ENCODE results near the gene ERGIC2. TPM values are rescaled to one million over a fixed set of nuclear protein-coding genes. Genes with fewer than 3 reads are reported as not detected.

Gene ERGIC2
- total RNA-seq, 2 experiments from 2014 or later: 91.8 to 101 TPM

DNA sequence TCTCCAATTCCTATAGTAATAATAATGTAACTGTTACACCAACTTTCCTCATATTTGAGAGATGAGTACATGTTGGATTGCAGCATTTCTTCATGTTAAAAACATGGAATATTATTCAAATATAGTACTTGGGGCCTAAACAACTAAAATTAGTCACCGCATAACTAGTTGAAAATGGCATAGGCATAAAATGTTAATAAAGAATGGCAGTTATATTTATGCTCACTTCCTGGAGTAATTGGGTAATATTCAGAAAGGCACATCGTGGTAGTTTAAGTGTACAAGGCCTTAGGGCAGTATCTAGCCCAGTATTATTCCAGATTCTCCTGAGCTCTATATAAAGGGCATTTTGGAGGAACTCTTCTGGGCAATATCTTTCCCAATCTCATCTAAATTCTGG is 46.0 kb downstream of the ERGIC2 start:
- ATAC-seq: no peak
- H3K4me1 Mint-ChIP-seq (ENCODE audit: low read depth): no peaks in the 10 kb centered on the region
- ChIA-PET CTCF (interaction anchor here (1.8 to 2.3 kb wide), 2 partner anchors 17 to 261 kb away, joined by 4 to 8 read pairs; no protein-coding TSS in a partner anchor), POLR2A (no interaction called here)
- no peak overlapping the region for H3K27ac Mint-ChIP-seq
- no peaks in the 10 kb centered on the region for H3K27me3 Mint-ChIP-seq
- intact Hi-C loops (cut with micrococcal nuclease): no loop called here
- H3K9me3 Mint-ChIP-seq: no peaks in the 10 kb centered on the region
- no peak for DNase-seq
- no peak overlapping the region for H3K4me3 Mint-ChIP-seq
- TF ChIP-seq, protein P1, sequence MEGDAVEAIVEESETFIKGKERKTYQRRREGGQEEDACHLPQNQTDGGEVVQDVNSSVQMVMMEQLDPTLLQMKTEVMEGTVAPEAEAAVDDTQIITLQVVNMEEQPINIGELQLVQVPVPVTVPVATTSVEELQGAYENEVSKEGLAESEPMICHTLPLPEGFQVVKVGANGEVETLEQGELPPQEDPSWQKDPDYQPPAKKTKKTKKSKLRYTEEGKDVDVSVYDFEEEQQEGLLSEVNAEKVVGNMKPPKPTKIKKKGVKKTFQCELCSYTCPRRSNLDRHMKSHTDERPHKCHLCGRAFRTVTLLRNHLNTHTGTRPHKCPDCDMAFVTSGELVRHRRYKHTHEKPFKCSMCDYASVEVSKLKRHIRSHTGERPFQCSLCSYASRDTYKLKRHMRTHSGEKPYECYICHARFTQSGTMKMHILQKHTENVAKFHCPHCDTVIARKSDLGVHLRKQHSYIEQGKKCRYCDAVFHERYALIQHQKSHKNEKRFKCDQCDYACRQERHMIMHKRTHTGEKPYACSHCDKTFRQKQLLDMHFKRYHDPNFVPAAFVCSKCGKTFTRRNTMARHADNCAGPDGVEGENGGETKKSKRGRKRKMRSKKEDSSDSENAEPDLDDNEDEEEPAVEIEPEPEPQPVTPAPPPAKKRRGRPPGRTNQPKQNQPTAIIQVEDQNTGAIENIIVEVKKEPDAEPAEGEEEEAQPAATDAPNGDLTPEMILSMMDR (IDR thresholded peaks at IDR 0.05): no peak
- peaks cover 8% of the 10 kb centered on the region for H3K36me3 Mint-ChIP-seq (ENCODE audit: low read depth)

DNA sequence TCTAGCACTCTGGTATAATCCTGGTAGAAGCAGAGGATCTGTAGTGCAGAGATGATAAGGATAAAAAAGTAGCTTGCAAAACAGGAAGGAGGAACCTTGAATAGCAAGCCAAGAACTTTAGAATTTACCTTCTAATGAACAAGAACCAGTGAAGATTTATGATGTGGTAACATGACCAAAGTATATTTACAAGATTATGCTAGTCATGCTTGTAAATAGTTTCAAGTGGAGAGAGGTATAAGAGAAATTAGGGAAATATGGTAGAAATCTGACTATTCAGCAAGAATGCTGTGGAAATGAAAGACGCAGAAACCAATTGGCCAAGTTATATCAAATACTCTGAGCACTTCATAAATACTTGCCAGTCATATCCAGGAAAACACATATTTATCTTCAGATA is 47.8 kb downstream of the ERGIC2 start:
- Mint-ChIP-seq H3K9me3 (no peaks in the 10 kb centered on the region), H3K4me1 (ENCODE audit: low read depth) (no peaks in the 10 kb centered on the region), H3K36me3 (ENCODE audit: low read depth) (peaks cover 8% of the 10 kb centered on the region), H3K27me3 (no peaks in the 10 kb centered on the region), H3K4me3 (no peak overlapping the region), H3K27ac (no peak overlapping the region)
- ChIA-PET POLR2A (interaction anchor here (0.6 kb wide), 1 partner anchor 240 kb away, joined by 3 read pairs; no protein-coding TSS in a partner anchor), CTCF (interaction anchor here (1.6 kb wide), 1 partner anchor 12 kb away, joined by 4 read pairs; no protein-coding TSS in a partner anchor)
- intact Hi-C loops (cut with micrococcal nuclease): no loop called here
- DNase-seq: no peak
- no peak for ATAC-seq
- TF ChIP-seq, protein P1 (IDR thresholded peaks at IDR 0.05): no peak

DNA sequence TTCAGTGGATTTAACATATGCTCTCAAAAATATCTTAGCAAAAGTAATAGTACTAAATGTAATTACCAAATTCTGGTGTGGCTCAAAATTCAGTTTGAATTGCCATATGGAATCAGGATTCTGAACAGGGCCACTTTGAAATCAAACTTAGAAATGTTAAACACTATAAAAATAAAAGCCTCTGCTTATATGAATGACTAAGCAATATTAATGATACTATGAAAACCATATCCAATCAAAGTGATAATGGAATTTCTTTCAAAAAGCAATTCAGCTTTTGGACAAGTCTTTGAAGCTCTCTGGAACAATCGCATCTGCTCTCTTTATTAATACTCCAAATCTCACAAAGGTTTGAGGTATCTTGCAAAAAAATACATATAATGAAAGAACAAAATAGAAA is 51.6 kb downstream of the ERGIC2 start:
- H3K27ac Mint-ChIP-seq: no peak overlapping the region
- no peaks in the 10 kb centered on the region for H3K9me3 Mint-ChIP-seq
- DNase-seq (no peak), ATAC-seq (no peak)
- no peaks in the 10 kb centered on the region for H3K27me3 Mint-ChIP-seq
- TF ChIP-seq, protein P1 (IDR thresholded peaks at IDR 0.05): no peak
- POLR2A ChIA-PET: no interaction called here
- intact Hi-C loops (cut with micrococcal nuclease): no loop called here
- CTCF ChIA-PET: interaction anchor here (1.3 kb wide), 2 partner anchors 8 to 12 kb away, joined by 4 to 6 read pairs; no protein-coding TSS in a partner anchor
- no peak overlapping the region for H3K4me3 Mint-ChIP-seq
- no peaks in the 10 kb centered on the region for H3K4me1 Mint-ChIP-seq (ENCODE audit: low read depth)
- peaks cover 23% of the 10 kb centered on the region for H3K36me3 Mint-ChIP-seq (ENCODE audit: low read depth)

DNA sequence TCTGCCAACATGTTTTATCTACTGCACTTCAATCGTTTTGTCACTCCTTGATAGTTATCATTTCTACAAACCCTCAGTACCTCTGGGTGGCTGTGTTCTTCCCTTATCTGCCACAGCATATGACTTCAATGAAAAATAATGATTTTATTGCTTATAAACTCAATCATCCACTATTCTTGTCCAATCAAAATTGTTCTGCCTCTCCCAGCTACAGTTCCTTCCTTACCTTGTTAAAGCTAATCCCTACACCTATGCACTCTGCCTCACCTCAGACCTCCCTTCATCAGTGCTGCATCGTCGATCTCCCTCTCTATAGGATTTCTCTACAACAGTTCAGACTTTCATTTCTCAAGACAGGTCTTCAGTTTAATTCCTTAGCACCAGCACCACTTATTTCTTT is 58.8 kb downstream of the ERGIC2 start:
- Mint-ChIP-seq H3K4me3 (no peak overlapping the region), H3K4me1 (ENCODE audit: low read depth) (peaks cover 10% of the 10 kb centered on the region), H3K9me3 (no peaks in the 10 kb centered on the region), H3K27me3 (no peaks in the 10 kb centered on the region), H3K36me3 (ENCODE audit: low read depth) (peaks cover 32% of the 10 kb centered on the region), H3K27ac (no peak overlapping the region)
- CTCF ChIA-PET: interaction anchor here (1.9 kb wide), 1 partner anchor 234 kb away, joined by 9 read pairs; no protein-coding TSS in a partner anchor
- TF ChIP-seq, protein P1 (IDR thresholded peaks at IDR 0.05): no peak
- DNase-seq (no peak), ATAC-seq (no peak)
- POLR2A ChIA-PET: interaction anchor here (1.1 kb wide), 1 partner anchor 16 kb away, joined by 3 read pairs; no protein-coding TSS in a partner anchor
- intact Hi-C loops (cut with micrococcal nuclease): no loop called here

DNA sequence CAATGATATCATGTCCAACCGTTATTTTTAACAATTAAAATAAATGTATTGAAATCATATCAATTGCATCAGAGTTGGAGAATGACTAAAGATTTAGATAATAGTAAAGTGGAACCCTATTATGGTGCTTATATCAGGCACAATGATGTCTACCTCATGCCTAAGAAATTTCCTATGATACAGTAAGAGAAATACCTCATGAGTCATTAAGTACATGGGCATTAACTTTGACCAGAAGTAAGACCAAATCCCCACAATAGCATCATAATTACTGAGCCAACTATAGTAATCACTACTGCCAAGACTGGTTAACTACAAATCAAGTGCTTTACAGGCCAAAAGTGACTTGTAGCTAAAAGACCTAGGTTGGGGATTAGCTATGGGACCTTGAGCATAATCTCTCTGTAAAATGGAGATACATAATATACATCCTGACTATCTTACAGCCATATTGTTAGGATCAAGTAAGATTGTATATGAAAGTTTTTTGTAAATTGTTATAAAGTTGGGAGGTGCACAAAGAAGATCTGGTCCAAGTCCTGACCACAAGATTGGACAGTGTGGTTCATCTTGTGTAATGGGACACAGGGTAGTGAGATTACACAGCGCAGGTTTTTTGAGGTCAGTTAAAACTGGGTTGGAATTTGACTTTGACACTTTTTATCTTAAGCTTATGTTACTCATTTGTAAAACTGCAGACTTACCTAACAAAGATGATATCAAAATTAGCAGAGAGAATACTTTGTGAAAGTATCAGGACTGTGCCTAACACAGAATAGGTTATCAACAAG is 60.5 kb downstream of the ERGIC2 start:
- no peak for DNase-seq
- ChIA-PET CTCF (interaction anchor here (1.4 to 1.9 kb wide), 3 partner anchors 12 to 233 kb away, joined by 4 to 9 read pairs (median 4); no protein-coding TSS in a partner anchor), POLR2A (no interaction called here)
- peaks cover 23% of the 10 kb centered on the region for H3K36me3 Mint-ChIP-seq (ENCODE audit: low read depth)
- H3K4me1 Mint-ChIP-seq (ENCODE audit: low read depth): peaks cover 10% of the 10 kb centered on the region
- intact Hi-C loops (cut with micrococcal nuclease): no loop called here
- no peak overlapping the region for H3K4me3 Mint-ChIP-seq
- no peak for ATAC-seq
- TF ChIP-seq, protein P1 (IDR thresholded peaks at IDR 0.05): no peak
- H3K9me3 Mint-ChIP-seq: no peaks in the 10 kb centered on the region
- H3K27me3 Mint-ChIP-seq: no peaks in the 10 kb centered on the region
- no peak overlapping the region for H3K27ac Mint-ChIP-seq
